Colonic mucosa (tissue), 4 donors: ENCODE measurements around the gene RPS29. TPM values are rescaled to one million over a fixed set of nuclear protein-coding genes. Genes with fewer than 3 reads are reported as not detected.
"Not testable (repeated sequence)": the region's sequence is repeated elsewhere in the genome, so short reads cannot be mapped to it uniquely, and the experiment has no call there.

ENCODE experiments used
- DNase-seq: peaks from one replicate; pipeline ENCODE4 v3.0.0-alpha.2; 2020
- H3K27ac ChIP-seq: fragments of 200-600 bp; one replicate; pipeline ENCODE4 v1.8.0; 2021
- H3K27me3 ChIP-seq: fragments of 200-600 bp; one replicate; pipeline ENCODE4 v1.8.0; 2021
- H3K36me3 ChIP-seq: fragments of 200-600 bp; one replicate; pipeline ENCODE4 v1.8.0; 2021
- H3K4me1 ChIP-seq: fragments of 200-600 bp; one replicate; pipeline ENCODE4 v1.8.0; 2021; ENCODE audit warnings: mild to moderate bottlenecking
- H3K4me3 ChIP-seq: fragments of 200-600 bp; one replicate; pipeline ENCODE4 v1.8.0; 2021
- H3K9ac ChIP-seq, 2 donors: one replicate each; pipeline ENCODE4 v1.7.0; 2013; ENCODE audit warnings: control low read depth in 2 of 2, low read depth in 2 of 2, low read length in 2 of 2
- H3K9me3 ChIP-seq: fragments of 200-600 bp; one replicate; pipeline ENCODE4 v1.8.0; 2021
- CTCF ChIP-seq: fragments of 200-600 bp; IDR thresholded peaks from one replicate; pipeline ENCODE4 v1.8.0; 2022; ENCODE audit warnings: antibody characterized with exemption, mild to moderate bottlenecking
- intact Hi-C: fragments of 100-400 bp; cut with DNase I; formaldehyde crosslinking; loops from one replicate; pipeline ENCODE4 v1.14.1; 2022
- total RNA-seq, 2 donors: library from RNA; stranded (reverse); fragmentation: NEBNext Ultra II Directional in 1 of 2; extraction: Animal tissue kit (Norgen Biotek cat#: 25700) in 1 of 2; gene quantifications; one replicate each; pipeline ENCODE4 v1.2.1, GENCODE V29; 2021
- donor health status: healthy.
- donor health status: DM: no; HTN: no; CAD: no.
- donor health status: DM: no; HTN: no; CAD: no.

The RPS29 gene
- total RNA-seq, 2 donors from 2014 or later = 1,421 to 1,478 TPM

- Histone ChIP-seq H3K36me3 (no peaks in the 10 kb centered on the region), H3K9ac (no peak overlapping the region), H3K27ac (no peak overlapping the region), H3K9me3 (no peaks in the 10 kb centered on the region), H3K4me3 (no peak overlapping the region), H3K27me3 (no peaks in the 10 kb centered on the region), H3K4me1 (no peaks in the 10 kb centered on the region)
- no peak for DNase-seq
- no peak for TF ChIP-seq CTCF
- intact Hi-C loops = loop anchor here (5.0 kb wide), 1 partner anchor 33 kb away; the partner anchor contains the start of genes MGAT2 and RPL36AL
These were observed 3.2 kb upstream of the RPS29 start for GRCh38 chr14:49589387-49589786.

- H3K27me3 ChIP-seq = no peaks in the 10 kb centered on the region
- DNase-seq = peak; percentile 40
These were observed 687 bp upstream of the RPS29 start for GRCh38 chr14:49586673-49587460.

GRCh38 chr14:49584981-49585640, 1.1 kb downstream of the RPS29 start:
- H3K36me3 ChIP-seq, H3K9me3 ChIP-seq, H3K27me3 ChIP-seq, H3K4me1 ChIP-seq, DNase-seq: not testable (repeated sequence)
- H3K9ac ChIP-seq = peak overlapping the region; percentile 74 to 89
- intact Hi-C loops = loop anchor here (5.0 kb wide), 1 partner anchor 37 kb away; the partner anchor contains the start of genes MGAT2 and RPL36AL
- H3K27ac ChIP-seq = peak overlapping the region; percentile 88
- H3K4me3 ChIP-seq = peak overlapping the region; percentile 66

More at GRCh38 chr14:49586673-49587460, 687 bp upstream of the RPS29 start:
- Histone ChIP-seq H3K9me3 (no peaks in the 10 kb centered on the region), H3K27ac (peak overlapping the region; percentile 88), H3K9ac (peak overlapping the region in 1 of 2 donors; percentile 3), H3K4me1 (no peaks in the 10 kb centered on the region), H3K4me3 (no peak overlapping the region), H3K36me3 (no peaks in the 10 kb centered on the region)
- intact Hi-C loops = loop anchor here (5.0 kb wide), 1 partner anchor 35 kb away; the partner anchor contains the start of genes MGAT2 and RPL36AL
- peak; percentile 80 for TF ChIP-seq CTCF

GRCh38 chr14:49584058-49584457, 2.1 kb downstream of the RPS29 start:
- DNase-seq = no peak
- H3K4me3 ChIP-seq = peak overlapping the region; percentile 66
- H3K4me1 ChIP-seq = no peaks in the 10 kb centered on the region
- H3K36me3 ChIP-seq = no peaks in the 10 kb centered on the region
- no peaks in the 10 kb centered on the region for H3K27me3 ChIP-seq
- no peak overlapping the region for H3K27ac ChIP-seq
- no peak for TF ChIP-seq CTCF
- no peaks in the 10 kb centered on the region for H3K9me3 ChIP-seq
- peak overlapping the region; percentile 52 to 89 for H3K9ac ChIP-seq
- intact Hi-C loops = no loop called here

GRCh38 chr14:49583629-49584028, 2.6 kb downstream of the RPS29 start:
- Histone ChIP-seq H3K27me3 (no peaks in the 10 kb centered on the region), H3K36me3 (no peaks in the 10 kb centered on the region), H3K4me3 (peak overlapping the region; percentile 66), H3K9ac (peak overlapping the region in 1 of 2 donors; percentile 89), H3K4me1 (no peaks in the 10 kb centered on the region), H3K27ac (no peak overlapping the region), H3K9me3 (no peaks in the 10 kb centered on the region)
- no peak for DNase-seq
- no peak for TF ChIP-seq CTCF
- intact Hi-C loops = no loop called here
